NB4 (cell line): ENCODE data around the gene DEFB110.
A peak's percentile ranks its signal among the peaks of the same experiment; 100 is the strongest.

ENCODE experiments used
- DNase-seq: peaks from one replicate; pipeline ENCODE4 v3.0.0; 2010; ENCODE audit warnings: low read depth
- H3K4me3 ChIP-seq: one replicate; pipeline ENCODE4 v1.5.1; 2011; ENCODE audit warnings: mild to moderate bottlenecking, low read depth, low read length, moderate library complexity
- MYC ChIP-seq: IDR thresholded peaks from 2 replicates; pipeline ENCODE4 v1.6.1; 2011; ENCODE audit warnings: low read depth, low read length
- POLR2A ChIP-seq: IDR thresholded peaks from 2 replicates; pipeline ENCODE4 v1.6.1; 2011; ENCODE audit warnings: mild to moderate bottlenecking; ENCODE audit not compliant: insufficient read length; ENCODE audit errors: extremely low read depth
- TF ChIP-seq, protein P1 (sequence below): IDR thresholded peaks from 2 replicates; pipeline ENCODE4 v1.6.1; 2011; ENCODE audit warnings: low read depth, low read length
- TF ChIP-seq, protein P2 (sequence below): IDR thresholded peaks from one replicate; pipeline ENCODE4 v1.5.1; 2012; ENCODE audit warnings: low read depth, low read length

The DEFB110 gene

GRCh38 chr6:50021894-50022293 lies at the start of gene DEFB110:
Gene DEFB110, minus strand, starts transcription at chr6:50021994. Its CDS starts 59 bp downstream, at chr6:50021935.
- no peak within 1 kb of the TSS for H3K4me3 ChIP-seq
- DNase-seq: no peak
- no peak for TF ChIP-seq POLR2A
- TF ChIP-seq, protein P1, sequence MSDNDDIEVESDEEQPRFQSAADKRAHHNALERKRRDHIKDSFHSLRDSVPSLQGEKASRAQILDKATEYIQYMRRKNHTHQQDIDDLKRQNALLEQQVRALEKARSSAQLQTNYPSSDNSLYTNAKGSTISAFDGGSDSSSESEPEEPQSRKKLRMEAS: no peak
- TF ChIP-seq, protein P2, sequence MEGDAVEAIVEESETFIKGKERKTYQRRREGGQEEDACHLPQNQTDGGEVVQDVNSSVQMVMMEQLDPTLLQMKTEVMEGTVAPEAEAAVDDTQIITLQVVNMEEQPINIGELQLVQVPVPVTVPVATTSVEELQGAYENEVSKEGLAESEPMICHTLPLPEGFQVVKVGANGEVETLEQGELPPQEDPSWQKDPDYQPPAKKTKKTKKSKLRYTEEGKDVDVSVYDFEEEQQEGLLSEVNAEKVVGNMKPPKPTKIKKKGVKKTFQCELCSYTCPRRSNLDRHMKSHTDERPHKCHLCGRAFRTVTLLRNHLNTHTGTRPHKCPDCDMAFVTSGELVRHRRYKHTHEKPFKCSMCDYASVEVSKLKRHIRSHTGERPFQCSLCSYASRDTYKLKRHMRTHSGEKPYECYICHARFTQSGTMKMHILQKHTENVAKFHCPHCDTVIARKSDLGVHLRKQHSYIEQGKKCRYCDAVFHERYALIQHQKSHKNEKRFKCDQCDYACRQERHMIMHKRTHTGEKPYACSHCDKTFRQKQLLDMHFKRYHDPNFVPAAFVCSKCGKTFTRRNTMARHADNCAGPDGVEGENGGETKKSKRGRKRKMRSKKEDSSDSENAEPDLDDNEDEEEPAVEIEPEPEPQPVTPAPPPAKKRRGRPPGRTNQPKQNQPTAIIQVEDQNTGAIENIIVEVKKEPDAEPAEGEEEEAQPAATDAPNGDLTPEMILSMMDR: no peak
- TF ChIP-seq MYC: no peak

GRCh38 chr6:50070101-50070500 lies 48.3 kb upstream of the DEFB110 start:
- DNase-seq: no peak
- H3K4me3 ChIP-seq: no peak overlapping the region
- TF ChIP-seq MYC: no peak

DNA sequence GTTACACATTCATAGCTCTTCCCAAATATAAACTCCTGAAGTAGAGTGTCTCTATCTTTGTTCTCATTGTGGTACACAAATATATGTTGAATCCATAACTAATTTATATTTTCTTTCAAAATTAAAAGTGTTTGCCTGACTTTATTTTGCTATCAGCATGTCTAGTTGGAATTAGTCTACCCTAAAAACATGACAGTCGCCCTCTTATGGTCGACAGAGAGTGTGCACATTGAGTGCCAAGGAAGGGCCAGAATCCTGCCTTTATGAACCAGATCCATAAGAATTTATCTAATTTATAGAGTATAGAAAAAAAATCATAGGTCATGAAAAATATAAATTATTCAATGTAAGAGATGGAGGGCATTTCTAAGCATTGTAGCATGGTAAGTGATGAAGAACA lies 40.3 kb upstream of the DEFB110 start:
- no peak overlapping the region for H3K4me3 ChIP-seq
- peak; percentile 7 for DNase-seq
- TF ChIP-seq MYC: no peak
- TF ChIP-seq, protein P2: peak; percentile 62

GRCh38 chr6:50056242-50056641 lies 34.4 kb upstream of the DEFB110 start:
- no peak for DNase-seq
- no peak for TF ChIP-seq POLR2A
- TF ChIP-seq, protein P2: no peak
- TF ChIP-seq, protein P1: no peak
- no peak for TF ChIP-seq MYC
- H3K4me3 ChIP-seq: no peak overlapping the region

- TF ChIP-seq, protein P2: no peak
- TF ChIP-seq MYC (no peak), POLR2A (no peak)
- TF ChIP-seq, protein P1: no peak
Measured at GRCh38 chr6:50049829-50050228, 28.0 kb upstream of the DEFB110 start, which contains the start of gene DEFB112. Gene DEFB112, minus strand, starts transcription at chr6:50049929. Its CDS starts 60 bp downstream, at chr6:50049869.

GRCh38 chr6:50047026-50047425 lies 25.2 kb upstream of the DEFB110 start:
- TF ChIP-seq MYC: no peak
- TF ChIP-seq POLR2A: no peak
- TF ChIP-seq, protein P1: no peak
- TF ChIP-seq, protein P2: no peak
- no peak for DNase-seq
- no peak overlapping the region for H3K4me3 ChIP-seq

More at GRCh38 chr6:50049829-50050228, 28.0 kb upstream of the DEFB110 start, which contains the start of gene DEFB112:
- no peak within 1 kb of the TSS for H3K4me3 ChIP-seq
- no peak for DNase-seq
